ENCODE results near the gene NDST4. TPM values are rescaled to one million over a fixed set of nuclear protein-coding genes. Genes with fewer than 3 reads are reported as not detected.

NDST4 gene
- total RNA-seq, 1 experiment from 2014 or later: not detected

DNA sequence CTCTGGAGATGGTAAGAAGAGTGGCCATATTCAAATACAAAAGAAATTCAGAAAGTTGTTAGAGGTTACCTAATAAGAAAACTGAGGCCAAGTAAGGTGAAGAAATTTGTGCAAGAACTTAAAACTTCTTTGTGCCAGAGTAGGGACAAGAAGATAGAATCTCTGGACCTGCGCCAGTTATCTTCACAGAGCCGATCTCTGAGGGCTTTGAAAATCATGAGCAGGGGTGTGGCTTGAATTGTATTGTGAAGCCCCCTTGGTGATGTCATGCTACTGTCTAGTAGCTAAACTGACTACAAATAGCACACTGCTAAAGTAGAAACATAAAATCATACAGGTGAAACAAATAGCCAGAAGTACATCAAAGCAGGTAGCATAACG lies 330.2 kb downstream of the NDST4 start:
- Histone ChIP-seq H3K27ac (ENCODE audit: insufficient read length, low read depth, low read length) (no peak overlapping the region), H3K23me2 (ENCODE audit: insufficient read length, low read depth, low read length, poor library complexity, severe bottlenecking) (no peaks in the 10 kb centered on the region), H3K56ac (ENCODE audit: insufficient read length, low read depth, low read length) (no peak overlapping the region), H3K4me1 (ENCODE audit: insufficient read depth, low read length) (no peaks in the 10 kb centered on the region; the same call in 1 of the 2 replicates), H4K8ac (replicated peaks; ENCODE audit: insufficient read length, low read depth, low read length) (no peak overlapping the region), H2BK120ac (ENCODE audit: low read depth, low read length, poor library complexity, severe bottlenecking) (no peak overlapping the region), H4K91ac (ENCODE audit: insufficient read length, low read depth, low read length) (no peak overlapping the region), H3K14ac (ENCODE audit: insufficient read depth, low read length) (no peak overlapping the region), H2BK20ac (ENCODE audit: low read depth, low read length, poor library complexity, severe bottlenecking) (no peak overlapping the region), H4K20me1 (ENCODE audit: control insufficient read depth, insufficient read depth, insufficient read length) (no peaks in the 10 kb centered on the region), H2BK15ac (ENCODE audit: low read depth, low read length) (no peak overlapping the region), H3K27me3 (ENCODE audit: insufficient read depth, low read length) (no peaks in the 10 kb centered on the region), H4K5ac (ENCODE audit: insufficient read length, low read depth, low read length) (no peak overlapping the region), H2BK5ac (ENCODE audit: insufficient read length, low read length) (no peak overlapping the region), H2BK12ac (ENCODE audit: insufficient read length, low read depth, low read length) (no peak overlapping the region), H3T11ph (ENCODE audit: low read length) (no peak overlapping the region), H3K18ac (ENCODE audit: insufficient read length, low read depth, low read length) (no peak overlapping the region), H2AK5ac (ENCODE audit: insufficient read length, low read length) (no peak overlapping the region), H3K4me2 (ENCODE audit: insufficient read depth, insufficient read length, low read length) (no peak overlapping the region), H2AFZ (ENCODE audit: low read length) (no peak overlapping the region), H3K79me2 (ENCODE audit: insufficient read depth, low read length) (no peaks in the 10 kb centered on the region), H3K4ac (ENCODE audit: low read depth, low read length) (no peak overlapping the region), H3K9me3 (ENCODE audit: control insufficient read depth, low read depth, low read length) (no peaks in the 10 kb centered on the region), H3K9ac (ENCODE audit: extremely low read depth, insufficient read length, low read length) (no peak overlapping the region), H3K79me1 (ENCODE audit: insufficient read depth, low read depth, low read length, poor library complexity, severe bottlenecking) (no peaks in the 10 kb centered on the region), H3K23ac (ENCODE audit: insufficient read length, low read depth, low read length) (no peak overlapping the region)
- no peak for DNase-seq
- H3K4me1 Mint-ChIP-seq: peaks cover 12 to 13% of the 10 kb centered on the region in 2 experiments
- no peak overlapping the region for H3K4me3 Mint-ChIP-seq
- WGBS (ENCODE audit: extremely low coverage, insufficient read length, low lambda C conversion rate): no CpG with 5 or more reads among the region's 3 CpGs
- H3K36me3 Mint-ChIP-seq (ENCODE audit: insufficient read depth in 1 of 3, low read depth in 3 of 3): no peaks in the 10 kb centered on the region; a peak in 1 of 7 replicates
- TF ChIP-seq, protein P1, sequence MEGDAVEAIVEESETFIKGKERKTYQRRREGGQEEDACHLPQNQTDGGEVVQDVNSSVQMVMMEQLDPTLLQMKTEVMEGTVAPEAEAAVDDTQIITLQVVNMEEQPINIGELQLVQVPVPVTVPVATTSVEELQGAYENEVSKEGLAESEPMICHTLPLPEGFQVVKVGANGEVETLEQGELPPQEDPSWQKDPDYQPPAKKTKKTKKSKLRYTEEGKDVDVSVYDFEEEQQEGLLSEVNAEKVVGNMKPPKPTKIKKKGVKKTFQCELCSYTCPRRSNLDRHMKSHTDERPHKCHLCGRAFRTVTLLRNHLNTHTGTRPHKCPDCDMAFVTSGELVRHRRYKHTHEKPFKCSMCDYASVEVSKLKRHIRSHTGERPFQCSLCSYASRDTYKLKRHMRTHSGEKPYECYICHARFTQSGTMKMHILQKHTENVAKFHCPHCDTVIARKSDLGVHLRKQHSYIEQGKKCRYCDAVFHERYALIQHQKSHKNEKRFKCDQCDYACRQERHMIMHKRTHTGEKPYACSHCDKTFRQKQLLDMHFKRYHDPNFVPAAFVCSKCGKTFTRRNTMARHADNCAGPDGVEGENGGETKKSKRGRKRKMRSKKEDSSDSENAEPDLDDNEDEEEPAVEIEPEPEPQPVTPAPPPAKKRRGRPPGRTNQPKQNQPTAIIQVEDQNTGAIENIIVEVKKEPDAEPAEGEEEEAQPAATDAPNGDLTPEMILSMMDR (conservative IDR thresholded peaks at IDR 0.05): no peak
- H3K9me3 Mint-ChIP-seq: no peaks in the 10 kb centered on the region
- no peaks in the 10 kb centered on the region for H3K27me3 Mint-ChIP-seq (ENCODE audit: low read depth)
- H3K27ac Mint-ChIP-seq: peak overlapping the region in 1 of 3 experiments; percentile 60; a peak in 1 of 7 replicates

Data from H9 (cell line).